ENCODE data around the gene SPAG16.

GRCh38 chr2:214108598-214108997 is 824.3 kb downstream of the SPAG16 start:
- TF ChIP-seq RAD21 (CRISPR knock-in tag; IDR thresholded peaks at IDR 0.05), result no peak
- no peak for TF ChIP-seq CEBPB (IDR thresholded peaks at IDR 0.05; ENCODE audit: borderline replicate concordance, low read depth, low read length)
- TF ChIP-seq CTCF (CRISPR knock-in tag; IDR thresholded peaks at IDR 0.05), result no peak
- no peak for TF ChIP-seq POLR2A (IDR thresholded peaks at IDR 0.05; ENCODE audit: insufficient read depth in 1 of 2, low read depth in 2 of 2, low read length in 2 of 2)
- no peak for TF ChIP-seq SAFB2 (CRISPR knock-in tag; IDR thresholded peaks at IDR 0.05; ENCODE audit: borderline replicate concordance, low read depth)
- no peak for TF ChIP-seq RARG (CRISPR knock-in tag; IDR thresholded peaks at IDR 0.05; ENCODE audit: low read depth)
- TF ChIP-seq ZNF580 (CRISPR knock-in tag; IDR thresholded peaks at IDR 0.05; ENCODE audit: borderline replicate concordance, low read depth), result no peak
- TF ChIP-seq ESRRA (CRISPR knock-in tag; IDR thresholded peaks at IDR 0.05; ENCODE audit: low read depth), result no peak
- no peak for TF ChIP-seq POLR2AphosphoS5 (IDR thresholded peaks at IDR 0.05; ENCODE audit: low read depth, low read length)
- no peak for TF ChIP-seq UBTF (CRISPR knock-in tag; IDR thresholded peaks at IDR 0.05)
- TF ChIP-seq CREB1 (IDR thresholded peaks at IDR 0.05), result no peak
- no peak for TF ChIP-seq CREB1 (CRISPR knock-in tag; IDR thresholded peaks at IDR 0.05)
- TF ChIP-seq MYNN (CRISPR knock-in tag; IDR thresholded peaks at IDR 0.05; ENCODE audit: low read depth), result no peak
- no peak for TF ChIP-seq FOXM1 (CRISPR knock-in tag; IDR thresholded peaks at IDR 0.05)
